PC-9 (cell line): ENCODE measurements around the gene TLCD4.

ENCODE experiments used
- EZH2 ChIP-seq: fragments of 200-600 bp; sonication (generic); IDR thresholded peaks from 2 replicates; pipeline ENCODE4 v1.8.0; 2017; ENCODE audit warnings: antibody characterized with exemption, low read depth
- TF ChIP-seq, protein P1 (sequence below): fragments of 200-600 bp; sonication (generic); conservative IDR thresholded peaks from 2 replicates; pipeline ENCODE4 v1.6.1; 2017; ENCODE audit warnings: mixed run types, antibody characterized with exemption, mild to moderate bottlenecking, moderate library complexity

- TF ChIP-seq, protein P1, sequence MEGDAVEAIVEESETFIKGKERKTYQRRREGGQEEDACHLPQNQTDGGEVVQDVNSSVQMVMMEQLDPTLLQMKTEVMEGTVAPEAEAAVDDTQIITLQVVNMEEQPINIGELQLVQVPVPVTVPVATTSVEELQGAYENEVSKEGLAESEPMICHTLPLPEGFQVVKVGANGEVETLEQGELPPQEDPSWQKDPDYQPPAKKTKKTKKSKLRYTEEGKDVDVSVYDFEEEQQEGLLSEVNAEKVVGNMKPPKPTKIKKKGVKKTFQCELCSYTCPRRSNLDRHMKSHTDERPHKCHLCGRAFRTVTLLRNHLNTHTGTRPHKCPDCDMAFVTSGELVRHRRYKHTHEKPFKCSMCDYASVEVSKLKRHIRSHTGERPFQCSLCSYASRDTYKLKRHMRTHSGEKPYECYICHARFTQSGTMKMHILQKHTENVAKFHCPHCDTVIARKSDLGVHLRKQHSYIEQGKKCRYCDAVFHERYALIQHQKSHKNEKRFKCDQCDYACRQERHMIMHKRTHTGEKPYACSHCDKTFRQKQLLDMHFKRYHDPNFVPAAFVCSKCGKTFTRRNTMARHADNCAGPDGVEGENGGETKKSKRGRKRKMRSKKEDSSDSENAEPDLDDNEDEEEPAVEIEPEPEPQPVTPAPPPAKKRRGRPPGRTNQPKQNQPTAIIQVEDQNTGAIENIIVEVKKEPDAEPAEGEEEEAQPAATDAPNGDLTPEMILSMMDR, result no peak
- no peak for TF ChIP-seq EZH2
Observed at GRCh38 chr1:95067568-95067967, 49.6 kb upstream of the TLCD4 start.
